ENCODE measurements around the gene MYO10.

The MYO10 gene

DNA sequence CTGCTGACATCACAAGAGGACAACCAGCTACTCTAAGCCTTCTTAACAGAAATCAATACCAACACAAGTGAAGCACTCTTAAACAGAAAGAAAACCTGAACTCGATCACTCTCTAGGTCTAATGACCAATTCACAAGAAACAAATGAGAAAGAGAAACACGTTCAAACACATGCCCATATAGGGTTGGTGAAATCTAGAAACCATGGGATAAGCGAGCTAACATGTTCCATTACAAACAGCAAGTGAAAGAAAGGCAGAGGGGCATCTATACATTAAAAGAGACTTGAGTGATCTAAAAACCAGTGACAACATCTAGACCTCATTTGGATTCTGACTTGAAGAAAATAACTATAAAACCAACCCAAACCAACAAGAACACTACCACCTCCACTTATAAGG is 244.4 kb downstream of the MYO10 start:
- H3K27me3 ChIP-seq (ENCODE audit: control insufficient read depth, insufficient read depth, low read length): no peaks in the 10 kb centered on the region
- no peak overlapping the region for H2AFZ ChIP-seq
- H3K4me3 ChIP-seq (ENCODE audit: low read depth, low read length): no peak overlapping the region
- H3K9ac ChIP-seq: no peak overlapping the region
- H3K27ac ChIP-seq: no peak overlapping the region
- H3K9me3 ChIP-seq (ENCODE audit: control insufficient read depth, low read length): no peaks in the 10 kb centered on the region
- H3K79me2 ChIP-seq: no peaks in the 10 kb centered on the region
- no peak overlapping the region for H3K4me2 ChIP-seq (ENCODE audit: low read length)
- no peaks in the 10 kb centered on the region for H3K36me3 ChIP-seq (ENCODE audit: control insufficient read depth, insufficient read depth, low read length)
- TF ChIP-seq, protein P1, sequence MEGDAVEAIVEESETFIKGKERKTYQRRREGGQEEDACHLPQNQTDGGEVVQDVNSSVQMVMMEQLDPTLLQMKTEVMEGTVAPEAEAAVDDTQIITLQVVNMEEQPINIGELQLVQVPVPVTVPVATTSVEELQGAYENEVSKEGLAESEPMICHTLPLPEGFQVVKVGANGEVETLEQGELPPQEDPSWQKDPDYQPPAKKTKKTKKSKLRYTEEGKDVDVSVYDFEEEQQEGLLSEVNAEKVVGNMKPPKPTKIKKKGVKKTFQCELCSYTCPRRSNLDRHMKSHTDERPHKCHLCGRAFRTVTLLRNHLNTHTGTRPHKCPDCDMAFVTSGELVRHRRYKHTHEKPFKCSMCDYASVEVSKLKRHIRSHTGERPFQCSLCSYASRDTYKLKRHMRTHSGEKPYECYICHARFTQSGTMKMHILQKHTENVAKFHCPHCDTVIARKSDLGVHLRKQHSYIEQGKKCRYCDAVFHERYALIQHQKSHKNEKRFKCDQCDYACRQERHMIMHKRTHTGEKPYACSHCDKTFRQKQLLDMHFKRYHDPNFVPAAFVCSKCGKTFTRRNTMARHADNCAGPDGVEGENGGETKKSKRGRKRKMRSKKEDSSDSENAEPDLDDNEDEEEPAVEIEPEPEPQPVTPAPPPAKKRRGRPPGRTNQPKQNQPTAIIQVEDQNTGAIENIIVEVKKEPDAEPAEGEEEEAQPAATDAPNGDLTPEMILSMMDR (IDR thresholded peaks at IDR 0.05): no peak
- H3K4me1 ChIP-seq: no peaks in the 10 kb centered on the region

DNA sequence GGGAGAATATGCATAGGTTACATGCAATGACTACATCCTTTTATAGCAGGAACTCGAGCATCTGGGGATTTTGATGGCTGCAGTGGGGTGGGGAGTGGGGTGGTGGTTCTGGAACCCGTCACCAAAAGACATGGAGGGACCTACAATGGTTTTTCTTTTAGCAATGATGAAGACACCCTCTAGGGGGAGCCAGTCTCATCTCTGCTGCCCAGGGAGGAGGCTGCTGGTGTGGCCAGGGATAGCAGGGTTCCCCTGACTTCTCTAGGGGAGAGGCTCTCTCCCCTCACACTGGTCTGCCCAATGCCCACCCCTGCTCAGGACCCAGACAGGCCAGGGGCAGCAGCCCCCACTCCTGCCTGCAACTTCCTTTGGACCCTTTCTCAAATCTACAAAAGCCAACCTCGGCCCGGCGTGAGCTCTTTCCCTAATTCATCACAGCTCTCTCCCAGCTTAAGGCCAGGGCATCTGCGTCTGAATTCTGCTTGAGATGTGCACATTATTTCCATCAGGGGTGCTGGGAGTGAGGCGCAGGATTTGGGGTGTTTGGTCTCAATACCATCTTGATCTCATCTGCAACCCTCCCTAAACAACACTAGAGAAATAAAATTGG is 245.7 kb downstream of the MYO10 start:
- no peaks in the 10 kb centered on the region for H3K36me3 ChIP-seq (ENCODE audit: control insufficient read depth, insufficient read depth, low read length)
- no peak overlapping the region for H3K9ac ChIP-seq
- peak overlapping the region; percentile 11 for H2AFZ ChIP-seq
- H3K4me2 ChIP-seq (ENCODE audit: low read length): no peak overlapping the region
- H3K9me3 ChIP-seq (ENCODE audit: control insufficient read depth, low read length): no peaks in the 10 kb centered on the region
- H3K4me1 ChIP-seq: no peaks in the 10 kb centered on the region
- no peaks in the 10 kb centered on the region for H3K79me2 ChIP-seq
- H3K27me3 ChIP-seq (ENCODE audit: control insufficient read depth, insufficient read depth, low read length): no peaks in the 10 kb centered on the region
- TF ChIP-seq, protein P1 (IDR thresholded peaks at IDR 0.05): peak; percentile 57
- no peak overlapping the region for H3K27ac ChIP-seq
- no peak overlapping the region for H3K4me3 ChIP-seq (ENCODE audit: low read depth, low read length)

DNA sequence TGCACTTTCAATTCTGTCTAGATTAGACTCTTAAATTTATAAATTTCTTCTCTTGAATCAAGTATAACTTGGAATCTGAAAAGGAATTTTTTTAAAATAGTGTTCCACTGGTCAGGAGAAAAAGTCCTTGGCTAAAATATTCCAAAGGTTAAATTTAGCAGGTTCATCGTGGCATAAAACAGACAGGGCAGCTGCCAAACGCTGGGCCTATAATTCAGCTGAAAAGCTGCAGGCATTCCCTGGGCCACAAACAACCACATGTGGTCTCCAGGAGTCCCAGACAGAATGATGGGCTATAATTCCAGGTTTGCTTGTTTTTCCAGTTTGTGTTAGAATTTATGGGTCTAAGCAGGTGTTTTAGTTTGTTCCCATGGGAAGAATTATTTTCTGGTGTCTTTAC is 248.2 kb downstream of the MYO10 start:
- no peaks in the 10 kb centered on the region for H3K36me3 ChIP-seq (ENCODE audit: control insufficient read depth, insufficient read depth, low read length)
- TF ChIP-seq, protein P1 (IDR thresholded peaks at IDR 0.05): no peak
- H3K27ac ChIP-seq: no peak overlapping the region

DNA sequence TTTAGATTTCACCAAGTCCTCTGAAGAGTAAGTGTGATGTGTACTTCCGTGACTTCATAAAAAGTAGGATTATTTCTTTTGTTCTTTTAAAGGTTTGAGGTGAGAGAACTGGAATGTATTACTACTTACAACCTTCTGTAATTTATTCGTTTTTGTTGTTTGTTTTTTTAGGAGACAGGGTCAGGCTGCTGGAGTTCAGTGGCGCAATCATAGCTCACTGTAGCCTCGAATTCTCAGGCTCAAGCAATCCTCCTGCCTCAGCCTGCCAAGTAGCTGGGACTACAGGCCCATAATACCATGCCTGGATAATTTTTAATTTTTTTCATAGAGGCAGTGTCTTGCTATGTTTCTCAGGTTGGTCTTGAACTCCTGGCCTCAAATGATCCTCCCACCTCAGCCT is 251.0 kb downstream of the MYO10 start:
- Histone ChIP-seq H3K27ac (no peak overlapping the region), H3K27me3 (ENCODE audit: control insufficient read depth, insufficient read depth, low read length) (no peaks in the 10 kb centered on the region), H3K4me2 (ENCODE audit: low read length) (no peak overlapping the region), H2AFZ (no peak overlapping the region), H3K9me3 (ENCODE audit: control insufficient read depth, low read length) (no peaks in the 10 kb centered on the region), H3K36me3 (ENCODE audit: control insufficient read depth, insufficient read depth, low read length) (no peaks in the 10 kb centered on the region), H3K4me1 (no peaks in the 10 kb centered on the region), H3K9ac (no peak overlapping the region), H3K79me2 (no peaks in the 10 kb centered on the region), H3K4me3 (ENCODE audit: low read depth, low read length) (no peak overlapping the region)
- TF ChIP-seq, protein P1 (IDR thresholded peaks at IDR 0.05): no peak

More for the DNA sequence above, 248.2 kb downstream of the MYO10 start:
- Histone ChIP-seq H3K4me3 (ENCODE audit: low read depth, low read length) (no peak overlapping the region), H2AFZ (no peak overlapping the region), H3K4me1 (no peaks in the 10 kb centered on the region), H3K79me2 (no peaks in the 10 kb centered on the region), H3K4me2 (ENCODE audit: low read length) (no peak overlapping the region), H3K9ac (no peak overlapping the region), H3K9me3 (ENCODE audit: control insufficient read depth, low read length) (no peaks in the 10 kb centered on the region), H3K27me3 (ENCODE audit: control insufficient read depth, insufficient read depth, low read length) (no peaks in the 10 kb centered on the region)

DNA sequence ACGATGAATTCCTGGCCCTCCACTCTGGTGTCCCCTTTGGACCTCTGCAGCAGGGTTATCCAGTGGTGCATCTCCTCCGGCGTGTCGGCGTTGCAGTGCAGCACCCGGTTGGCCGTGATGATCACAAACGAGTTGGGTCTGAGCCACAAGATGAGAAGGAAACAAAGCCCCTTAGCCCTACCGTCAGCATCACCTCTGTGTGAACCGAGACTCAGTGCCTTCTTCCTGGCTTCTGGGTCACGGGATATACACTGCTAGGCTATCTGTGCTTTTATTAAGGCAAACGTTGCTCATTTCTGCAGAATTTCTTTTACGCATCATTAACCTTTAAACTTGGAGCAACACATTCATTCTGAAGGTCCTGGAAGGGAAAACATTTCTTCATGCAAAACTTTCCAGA is 254.2 kb downstream of the MYO10 start:
- peak overlapping the region; percentile 52 for H3K4me2 ChIP-seq (ENCODE audit: low read length)
- no peaks in the 10 kb centered on the region for H3K9me3 ChIP-seq (ENCODE audit: control insufficient read depth, low read length)
- no peak overlapping the region for H2AFZ ChIP-seq
- peak overlapping the region; percentile 3 for H3K4me3 ChIP-seq (ENCODE audit: low read depth, low read length)
- no peaks in the 10 kb centered on the region for H3K36me3 ChIP-seq (ENCODE audit: control insufficient read depth, insufficient read depth, low read length)
- no peak overlapping the region for H3K9ac ChIP-seq
- H3K27ac ChIP-seq: no peak overlapping the region
- H3K27me3 ChIP-seq (ENCODE audit: control insufficient read depth, insufficient read depth, low read length): no peaks in the 10 kb centered on the region
- H3K79me2 ChIP-seq: no peaks in the 10 kb centered on the region
- H3K4me1 ChIP-seq: peaks cover 7% of the 10 kb centered on the region
- TF ChIP-seq, protein P1 (IDR thresholded peaks at IDR 0.05): no peak
